ENCODE data around the gene TXK. TPM values are rescaled to one million over a fixed set of nuclear protein-coding genes. Genes with fewer than 3 reads are reported as not detected.

Gene TXK
- total RNA-seq, 1 experiment from 2014 or later, result 0.39 TPM

DNA sequence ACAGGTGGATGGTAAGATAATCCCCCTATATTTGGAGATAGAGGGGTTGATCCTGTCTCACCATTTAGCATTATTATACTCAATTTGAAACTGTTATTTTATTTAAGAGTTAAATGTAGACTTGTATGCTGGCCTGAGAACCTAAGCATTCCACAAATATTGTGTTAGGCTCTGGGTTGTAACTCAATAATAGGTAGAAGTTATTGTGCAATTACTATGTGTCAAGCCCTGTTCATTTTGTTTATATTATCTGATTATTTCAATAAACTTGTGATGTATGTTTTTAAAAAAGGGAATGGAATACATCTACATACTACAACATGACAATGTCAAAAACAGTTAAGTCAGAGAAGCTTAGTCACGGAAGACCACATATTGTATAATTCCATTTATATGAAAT is 13.6 kb upstream of the TXK start:
- H3K9me3 Mint-ChIP-seq, result no peaks in the 10 kb centered on the region; a peak in 1 of 5 replicates
- Histone ChIP-seq H2AK5ac (ENCODE audit: insufficient read length, low read length) (no peak overlapping the region), H4K20me1 (ENCODE audit: control insufficient read depth, insufficient read depth, insufficient read length) (no peaks in the 10 kb centered on the region), H4K8ac (replicated peaks; ENCODE audit: insufficient read length, low read depth, low read length) (no peak overlapping the region), H2BK120ac (ENCODE audit: low read depth, low read length, poor library complexity, severe bottlenecking) (no peak overlapping the region), H2AFZ (ENCODE audit: low read length) (no peak overlapping the region), H3K79me1 (ENCODE audit: insufficient read depth, low read depth, low read length, poor library complexity, severe bottlenecking) (no peaks in the 10 kb centered on the region), H3K23me2 (ENCODE audit: insufficient read length, low read depth, low read length, poor library complexity, severe bottlenecking) (no peaks in the 10 kb centered on the region), H2BK5ac (ENCODE audit: insufficient read length, low read length) (no peak overlapping the region), H3K23ac (ENCODE audit: insufficient read length, low read depth, low read length) (no peak overlapping the region), H4K91ac (ENCODE audit: insufficient read length, low read depth, low read length) (no peak overlapping the region), H3K18ac (ENCODE audit: insufficient read length, low read depth, low read length) (no peak overlapping the region), H2BK20ac (ENCODE audit: low read depth, low read length, poor library complexity, severe bottlenecking) (no peak overlapping the region), H4K5ac (ENCODE audit: insufficient read length, low read depth, low read length) (no peak overlapping the region), H3K9me3 (ENCODE audit: control insufficient read depth, low read depth, low read length) (no peaks in the 10 kb centered on the region), H3K79me2 (ENCODE audit: insufficient read depth, low read length) (no peaks in the 10 kb centered on the region), H3K4me2 (ENCODE audit: insufficient read depth, insufficient read length, low read length) (no peak overlapping the region), H3K56ac (ENCODE audit: insufficient read length, low read depth, low read length) (no peak overlapping the region), H2BK12ac (ENCODE audit: insufficient read length, low read depth, low read length) (no peak overlapping the region), H3K14ac (ENCODE audit: insufficient read depth, low read length) (no peak overlapping the region), H2BK15ac (ENCODE audit: low read depth, low read length) (no peak overlapping the region), H3K27ac (ENCODE audit: insufficient read length, low read depth, low read length) (no peak overlapping the region), H3K4ac (ENCODE audit: low read depth, low read length) (no peak overlapping the region), H3K27me3 (ENCODE audit: insufficient read depth, low read length) (no peaks in the 10 kb centered on the region), H3T11ph (ENCODE audit: low read length) (no peak overlapping the region), H3K4me1 (ENCODE audit: insufficient read depth, low read length) (no peaks in the 10 kb centered on the region; the same call in 1 of the 2 replicates), H3K9ac (ENCODE audit: extremely low read depth, insufficient read length, low read length) (no peak overlapping the region)
- DNase-seq, result no peak
- no peak overlapping the region for H3K4me3 Mint-ChIP-seq
- H3K27me3 Mint-ChIP-seq (ENCODE audit: low read depth), result no peaks in the 10 kb centered on the region
- H3K27ac Mint-ChIP-seq, result no peak overlapping the region
- H3K36me3 Mint-ChIP-seq (ENCODE audit: insufficient read depth in 1 of 3, low read depth in 3 of 3), result no peaks in the 10 kb centered on the region; a peak in 3 of 7 replicates
- no CpG with 5 or more reads among the region's 1 CpG for WGBS (ENCODE audit: extremely low coverage, insufficient read length, low lambda C conversion rate)
- TF ChIP-seq CTCF (conservative IDR thresholded peaks at IDR 0.05), result no peak
- peaks cover 4 to 5% of the 10 kb centered on the region in 2 experiments; a peak in 3 of 4 replicates for H3K4me1 Mint-ChIP-seq

Measured in H9 (cell line).